K562 (cell line): ENCODE data around the gene ORC2. TPM values are rescaled to one million over a fixed set of nuclear protein-coding genes. Genes with fewer than 3 reads are reported as not detected.

ENCODE experiments used
- AFF1 ChIP-seq, 2 experiments: fragments of 450-650 bp; IDR thresholded peaks; 2 replicates each; pipeline ENCODE4 v1.6.1; 2018; ENCODE audit warnings: mild to moderate bottlenecking in 2 of 2, low read depth in 1 of 2; ENCODE audit not compliant: partially characterized antibody in 2 of 2
- CBFB ChIP-seq: sonication (generic); formaldehyde crosslinking; IDR thresholded peaks from 2 replicates; pipeline ENCODE4 v1.4.0; 2020; ENCODE audit warnings: mild to moderate bottlenecking, missing genetic modification reagents
- CUX1 ChIP-seq: fragments of 200-800 bp; sonication (Bioruptor generic); IDR thresholded peaks from 2 replicates; pipeline ENCODE4 v1.6.1; 2016; ENCODE audit warnings: missing genetic modification characterization, missing compliant biosample characterization
- KLF6 ChIP-seq: fragments of 250-450 bp; sonication (Bioruptor Pico); IDR thresholded peaks from 2 replicates; pipeline ENCODE4 v1.4.0; 2020; ENCODE audit warnings: mild to moderate bottlenecking, moderate library complexity, borderline replicate concordance
- MITF ChIP-seq: IDR thresholded peaks from 2 replicates; pipeline ENCODE4 v1.6.1; 2014; ENCODE audit warnings: antibody characterized with exemption
- RAD51 ChIP-seq: fragments of 450-650 bp; IDR thresholded peaks from 2 replicates; pipeline ENCODE4 v1.7.1; 2016; ENCODE audit warnings: low read depth, mild to moderate bottlenecking, borderline replicate concordance
- RFX5 ChIP-seq: IDR thresholded peaks from 2 replicates; pipeline ENCODE4 v1.6.1; 2011; ENCODE audit warnings: low read depth, mild to moderate bottlenecking, improper control_type of control experiment, low read length
- RNF219 ChIP-seq: fragments of 250-450 bp; sonication (Bioruptor Pico); IDR thresholded peaks from 2 replicates; pipeline ENCODE4 v1.5.0; 2022; ENCODE audit warnings: mild to moderate bottlenecking
- SUPT5H ChIP-seq: fragments of 450-650 bp; IDR thresholded peaks from 2 replicates; pipeline ENCODE4 v1.6.1; 2016
- TAL1 ChIP-seq: fragments of 450-650 bp; IDR thresholded peaks from 2 replicates; pipeline ENCODE4 v1.6.1; 2016; ENCODE audit warnings: mild to moderate bottlenecking
- ZNF253 ChIP-seq: fragments of 250-450 bp; sonication (Bioruptor Pico); conservative IDR thresholded peaks from 2 replicates; pipeline ENCODE4 v1.6.1; 2021; ENCODE audit warnings: mild to moderate bottlenecking
- ZNF696 ChIP-seq: fragments of 250-450 bp; sonication (Bioruptor Pico); conservative IDR thresholded peaks from 2 replicates; pipeline ENCODE4 v1.4.0; 2020; ENCODE audit warnings: mild to moderate bottlenecking, moderate library complexity
- polyA plus RNA-seq, 8 experiments: library from polyadenylated mRNA; depleted of rRNA in 4 of 8; stranded (reverse) in 5 of 8; unstranded in 3 of 8; fragments of >200 nt; fragmentation: Nextera tagmentation in 2 of 8; fragmentation: Illumina TruSeq in 1 of 8; extraction: Ambion mirVana in 2 of 8; extraction: Trizol in 1 of 8; gene quantifications; 2 replicates each; pipeline versions ENCODE4 v1.2.1 to v1.2.3, GENCODE V29; 2011 to 2014; ENCODE audit warnings: inconsistent platforms in 1 of 8, missing spikeins in 1 of 8
- total RNA-seq, 7 experiments: library from RNA; depleted of rRNA in 6 of 7; stranded (reverse); fragments of >200 nt in 6 of 7; fragmentation: Illumina TruSeq in 2 of 7; extraction: Trizol in 2 of 7; gene quantifications; 2 replicates each; pipeline versions ENCODE4 v1.2.1 to v1.2.3, GENCODE V29; 2011 to 2021; ENCODE audit warnings: low replicate concordance in 1 of 7

ORC2 gene
- total and polyA plus RNA-seq, 9 of the 15 experiments (the other 6 are each of a cell fraction or from before 2014, with no cell fraction given), result 5.6 to 41.1 (median 19.0) TPM

- TF ChIP-seq AFF1 (IDR thresholded peaks at IDR 0.05; ENCODE audit: low read depth in 1 of 2, partially characterized antibody in 2 of 2) (no peak), RAD51 (no peak), KLF6 (CRISPR knock-in tag) (no peak), TAL1 (0 out of 2 replicates have a peak, but pooled peaks have one; percentile 3), CBFB (CRISPR knock-in tag) (no peak), SUPT5H (peak; percentile 89), RFX5 (no peak), MITF (no peak), CUX1 (CRISPR knock-in tag) (no peak), ZNF253 (CRISPR knock-in tag) (no peak), RNF219 (CRISPR knock-in tag) (no peak), ZNF696 (no peak)
These were observed 74.5 kb downstream of the ORC2 start, which contains the start of the genes NIF3L1 and PPIL3 (continued) for GRCh38 chr2:200888704-200889625.
